8988T (cell line): ENCODE results near the gene PKIG.
"Not testable (repeated sequence)": the region's sequence is repeated elsewhere in the genome, so short reads cannot be mapped to it uniquely, and the experiment has no call there.

Experiments
- DNase-seq: peaks from one replicate; pipeline ENCODE4 v3.0.0; 2011

PKIG gene

GRCh38 chr20:44572551-44573500 is 9.6 kb upstream of the PKIG start:
- no peak for DNase-seq

GRCh38 chr20:44573501-44573869 is 8.9 kb upstream of the PKIG start:
- DNase-seq: no peak

DNA sequence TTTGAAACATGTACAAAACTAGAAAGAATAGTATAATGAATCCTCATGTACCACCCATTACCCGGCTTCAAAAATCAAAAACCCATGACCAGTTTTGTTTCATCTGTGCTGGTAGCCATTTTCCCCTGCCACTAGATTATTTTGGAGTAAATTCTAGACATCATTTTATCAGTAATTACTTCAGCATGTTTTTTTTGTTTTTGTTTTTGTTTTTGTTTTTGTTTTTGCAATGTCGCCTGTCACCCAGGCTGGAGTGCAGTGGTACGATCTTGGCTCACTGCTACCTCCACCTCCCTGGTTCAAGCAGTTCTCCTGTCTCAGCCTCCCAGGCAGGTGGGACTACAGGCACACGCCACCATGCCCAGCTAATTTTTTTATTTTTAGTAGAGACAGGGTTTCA is 8.0 kb upstream of the PKIG start:
- DNase-seq: no peak

DNA sequence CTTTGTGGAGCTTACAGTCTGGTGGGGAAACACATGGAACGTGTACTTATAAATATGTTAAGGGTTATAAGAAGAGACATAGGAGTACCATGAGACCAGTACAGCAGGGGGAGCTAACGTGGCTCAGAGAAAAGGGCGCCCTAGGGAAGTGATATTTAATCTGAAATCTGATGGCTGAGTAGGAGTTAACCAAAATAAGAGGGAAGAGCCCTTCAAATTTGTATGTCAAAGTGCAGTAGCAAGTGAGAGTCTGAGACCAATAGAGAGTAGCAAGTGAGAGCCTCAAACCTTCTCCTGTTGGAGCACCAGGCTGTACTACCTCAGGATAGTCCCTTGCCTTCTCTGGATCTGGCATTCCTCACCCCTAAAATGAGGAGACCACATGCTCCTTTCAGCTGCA is 6.1 kb upstream of the PKIG start:
- no peak for DNase-seq

GRCh38 chr20:44579313-44580081 is 2.9 kb upstream of the PKIG start:
- no peak for DNase-seq

DNA sequence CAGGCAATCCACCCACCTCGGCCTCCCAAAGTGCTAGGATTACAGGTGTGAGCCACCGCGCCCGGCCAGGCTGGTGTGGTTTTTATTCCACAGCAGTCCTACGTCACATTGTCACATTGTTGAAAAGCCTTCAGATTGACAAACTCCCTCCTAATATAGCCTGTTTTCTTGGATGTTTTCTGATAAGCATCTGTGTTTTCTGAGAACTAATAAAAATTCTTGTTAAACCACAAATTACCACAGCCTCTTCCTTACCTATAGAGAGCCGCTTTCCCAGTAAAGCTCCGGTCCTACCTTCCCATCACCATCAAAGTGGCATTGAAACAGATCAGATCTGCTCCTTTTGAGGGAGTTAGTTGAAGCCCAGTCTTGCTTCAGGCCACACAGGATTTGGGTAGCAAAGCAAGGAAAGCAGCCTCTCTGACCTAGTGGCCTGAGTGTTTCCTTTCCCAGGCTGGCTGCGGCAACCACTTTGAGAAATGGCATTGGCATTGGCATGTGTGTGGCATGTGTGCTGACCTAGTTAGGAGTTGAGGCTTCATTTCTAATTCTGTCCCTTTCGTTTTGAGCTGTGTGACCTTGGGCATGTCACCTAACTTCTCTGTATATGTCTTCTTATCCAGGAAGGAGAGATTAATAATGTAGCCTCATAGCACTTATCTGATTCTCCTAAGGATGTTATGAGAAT is 1.7 kb upstream of the PKIG start:
- DNase-seq: no peak

GRCh38 chr20:44581515-44581914 is 864 bp upstream of the PKIG start:
- DNase-seq: no peak

DNA sequence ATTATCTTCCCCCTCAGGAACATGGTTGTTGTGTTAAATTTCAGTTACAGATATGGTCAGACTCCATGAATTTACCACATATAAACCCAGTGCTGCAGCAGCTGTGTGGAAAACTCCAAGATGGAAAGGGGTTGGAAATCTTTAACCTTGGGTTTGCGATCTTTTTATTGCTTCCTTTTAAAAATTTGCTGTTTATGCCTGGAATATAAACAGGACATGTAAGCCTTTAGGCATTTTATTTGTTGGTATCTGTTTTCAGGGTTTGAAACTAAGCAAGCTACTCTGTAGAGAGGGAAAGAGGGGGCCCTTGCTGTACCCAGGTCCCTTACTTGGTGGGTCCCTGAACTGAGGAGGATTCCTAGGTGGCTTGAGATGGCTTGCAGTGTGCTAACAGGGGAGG is 778 bp downstream of the PKIG start:
- no peak for DNase-seq

GRCh38 chr20:44584162-44584561 is 1.8 kb downstream of the PKIG start:
- DNase-seq: no peak

GRCh38 chr20:44585057-44585963 is 2.9 kb downstream of the PKIG start:
- DNase-seq: no peak

DNA sequence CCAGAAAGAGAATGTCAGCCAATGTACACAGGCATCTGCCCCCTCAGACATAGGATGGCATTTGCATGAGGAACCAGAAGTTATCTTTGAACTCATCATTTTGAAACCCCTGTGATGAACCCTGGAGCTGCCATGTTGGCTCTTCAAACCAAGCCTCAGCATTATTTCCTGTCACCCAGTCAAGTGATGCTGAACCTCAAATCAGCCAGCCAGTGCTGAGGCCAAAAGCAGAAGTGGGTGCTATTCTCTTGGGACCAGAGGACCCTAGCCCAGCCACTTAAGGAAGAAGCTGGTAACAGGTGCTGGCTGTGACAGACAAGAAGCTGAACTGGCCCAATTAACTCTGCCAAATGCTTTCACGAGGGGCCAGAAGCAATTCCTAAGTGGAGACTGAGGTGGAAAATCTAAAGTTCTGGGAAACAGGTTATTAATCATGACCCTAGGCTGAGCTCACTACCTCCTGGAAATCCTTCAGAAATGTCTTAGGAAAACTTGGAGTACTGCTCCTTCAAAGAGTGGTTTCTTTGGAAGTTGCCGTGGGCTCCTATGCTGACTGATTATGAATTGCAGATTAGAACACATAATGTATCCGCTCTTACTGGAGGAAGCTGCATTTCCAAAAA is 4.0 kb downstream of the PKIG start:
- DNase-seq: no peak

DNA sequence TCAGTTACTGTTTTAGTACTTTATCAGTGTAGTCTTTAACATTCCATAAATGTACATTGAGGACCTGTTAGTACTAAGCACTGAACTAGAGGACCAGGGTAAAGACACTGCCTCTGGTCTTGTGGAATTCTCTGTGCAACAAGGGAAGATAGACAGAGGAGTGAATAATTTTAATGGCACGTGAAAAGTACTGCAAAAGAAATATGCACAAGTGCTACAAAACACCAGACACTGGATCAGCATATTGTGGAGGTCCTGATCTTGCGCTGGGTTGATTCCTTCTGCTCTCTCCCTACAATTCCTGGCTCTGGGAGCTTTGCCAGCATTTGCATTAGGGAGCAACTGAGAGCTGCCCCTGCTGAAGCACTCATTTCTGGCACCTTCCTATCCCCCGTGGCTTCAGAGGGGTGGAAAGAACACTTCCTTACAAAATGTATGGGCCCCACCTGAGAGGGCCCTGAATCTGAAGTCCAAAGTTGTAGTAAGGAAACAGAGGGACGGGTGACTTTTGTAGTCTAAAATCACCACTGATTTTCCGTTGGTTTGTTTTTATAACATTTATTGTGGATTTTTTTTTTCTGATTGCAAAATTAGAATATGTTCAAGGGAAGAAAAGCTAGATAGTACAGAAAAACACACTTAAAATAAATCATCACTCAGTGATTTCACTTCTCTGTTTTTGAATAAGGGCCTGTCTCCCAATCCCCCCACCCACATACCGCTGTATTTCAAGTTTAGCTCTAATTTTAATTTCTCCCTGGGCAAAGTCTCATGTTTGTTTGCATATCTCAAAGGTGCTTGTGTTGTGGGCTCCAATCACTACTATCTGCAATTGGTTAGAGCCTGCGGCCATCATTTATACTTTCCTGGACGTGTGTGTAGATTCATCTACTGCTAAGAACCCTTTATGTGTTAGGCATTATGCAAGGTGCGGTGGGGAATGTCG is 4.9 kb downstream of the PKIG start:
- no peak for DNase-seq

DNA sequence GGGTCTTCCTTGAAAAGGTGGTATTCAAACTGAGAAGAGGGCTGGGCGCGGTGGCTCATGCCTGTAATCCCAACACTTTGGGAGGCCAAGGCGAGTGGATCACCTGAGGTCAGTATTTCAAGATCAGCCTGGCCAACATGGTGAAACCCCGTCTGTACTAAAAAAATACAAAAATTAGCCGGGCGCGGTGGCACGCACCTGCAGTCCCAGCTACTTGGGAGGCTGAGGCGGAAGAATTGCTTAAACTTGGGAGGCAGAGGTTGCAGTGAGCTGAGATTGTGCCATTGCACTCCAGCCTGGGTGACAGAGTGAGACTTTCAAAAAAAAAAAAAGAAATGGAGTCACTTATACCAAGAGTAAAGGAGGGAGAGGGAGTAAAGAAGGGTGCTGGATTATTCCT is 5.9 kb downstream of the PKIG start:
- DNase-seq: not testable (repeated sequence)

- DNase-seq: no peak
Observed at GRCh38 chr20:44589537-44589936, 7.2 kb downstream of the PKIG start.

DNA sequence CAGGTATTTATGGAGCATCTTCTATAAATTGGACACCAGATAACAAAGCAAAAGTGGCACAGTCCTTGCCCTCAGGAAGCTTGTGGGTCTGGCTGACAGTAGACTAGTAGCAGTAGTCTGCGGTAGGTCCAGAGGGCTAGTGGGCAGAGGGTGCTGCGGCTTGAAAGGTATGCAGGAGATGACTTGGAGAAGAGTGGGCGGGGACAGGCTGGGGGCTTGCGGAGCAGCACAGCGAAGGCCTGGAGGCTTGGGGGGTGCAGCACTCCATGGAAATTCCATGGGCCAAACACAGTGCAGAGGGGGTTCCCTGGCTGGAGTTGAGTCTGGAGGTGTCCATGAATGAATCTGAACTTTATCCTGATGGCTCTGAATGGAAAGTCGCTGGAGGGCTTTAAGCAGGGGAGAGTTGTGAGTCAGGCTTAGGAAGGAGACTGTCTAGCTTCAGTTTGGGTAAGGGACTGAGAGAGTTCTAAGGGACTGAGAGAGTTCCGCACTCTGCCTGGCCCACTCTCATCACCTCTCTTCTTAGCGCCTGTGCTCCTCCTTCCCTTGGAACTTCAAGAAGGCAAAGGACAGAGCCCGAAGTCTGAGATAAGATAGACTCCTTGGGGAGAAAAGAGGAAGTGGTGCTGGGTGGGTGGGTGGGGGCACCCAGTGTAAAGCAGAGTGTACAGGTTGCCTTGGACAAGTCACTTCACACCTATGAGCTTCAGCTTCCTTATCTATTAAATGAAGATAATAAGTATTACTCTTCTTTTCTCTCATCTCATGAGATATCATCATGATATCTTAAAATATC is 8.8 kb downstream of the PKIG start:
- no peak for DNase-seq

DNA sequence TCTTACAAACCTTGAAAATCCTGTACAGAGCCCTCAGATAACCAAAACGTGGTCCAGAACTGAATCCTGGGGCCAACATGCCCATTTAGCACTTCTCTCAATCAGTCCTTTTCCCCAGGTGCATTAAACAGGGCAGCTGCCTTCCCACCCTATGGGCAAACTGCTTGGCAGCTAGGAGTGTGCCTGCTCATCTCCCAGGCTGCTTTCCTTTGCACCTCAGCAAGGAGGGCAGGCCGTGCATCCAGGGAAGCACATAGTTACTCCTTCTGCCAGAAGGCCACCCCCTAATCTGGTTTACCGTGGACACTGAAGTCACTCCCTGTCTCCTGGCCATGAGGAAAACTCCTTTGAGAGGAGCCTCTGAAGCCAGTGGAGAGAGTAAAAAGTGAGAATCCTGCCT is 10.0 kb downstream of the PKIG start:
- DNase-seq: no peak

DNA sequence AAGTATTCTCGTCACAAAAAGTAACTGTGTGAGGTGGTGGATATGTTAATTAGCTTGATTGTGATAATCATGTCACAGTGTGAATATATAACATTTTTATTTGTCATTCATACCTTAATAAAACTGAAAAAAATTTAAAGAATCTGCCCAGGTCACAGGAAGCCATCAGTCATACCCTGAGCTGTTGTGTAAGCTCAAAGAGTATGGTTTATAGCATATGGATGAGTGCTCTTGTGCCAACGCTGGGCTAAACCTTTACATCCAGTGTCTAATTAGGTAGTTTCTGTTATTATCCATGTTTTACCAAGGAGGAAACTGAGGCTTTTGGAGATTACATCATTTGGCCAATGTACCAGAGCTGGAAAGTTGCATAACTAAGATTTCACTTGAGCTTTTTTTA is 11.4 kb downstream of the PKIG start:
- DNase-seq: no peak

GRCh38 chr20:44594730-44595129 is 12.4 kb downstream of the PKIG start:
- DNase-seq: no peak

- DNase-seq: no peak
Observed at GRCh38 chr20:44596010-44596409, 13.6 kb downstream of the PKIG start.

DNA sequence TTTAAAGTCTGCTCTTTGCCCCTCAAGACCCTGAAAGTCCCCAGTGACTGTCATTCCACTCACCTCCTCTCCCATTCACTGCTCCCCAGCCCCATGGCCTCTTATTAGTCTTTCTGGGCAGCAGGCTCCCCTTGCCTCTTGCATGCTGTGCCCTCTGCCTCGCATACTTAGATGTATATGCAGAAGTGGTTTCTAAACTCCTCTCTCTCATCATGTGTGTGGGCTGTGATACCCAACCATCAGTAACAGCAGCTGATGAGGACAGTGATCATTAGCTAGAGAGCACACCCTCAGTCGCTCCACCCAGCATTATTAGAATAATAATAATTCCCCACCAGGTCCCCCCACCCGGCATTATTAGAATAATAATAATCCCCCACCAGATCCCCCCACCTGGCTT is 14.5 kb downstream of the PKIG start:
- no peak for DNase-seq
